Brain microvascular endothelial cell (primary cell): ENCODE measurements around the gene ZNF407.

Source experiments
- DNase-seq: peaks from one replicate; pipeline ENCODE4 v3.0.0-alpha.2; 2020
- H3K27ac ChIP-seq: fragments of 250-450 bp; sonication (Bioruptor Pico); 2 replicates; pipeline ENCODE4 v1.5.1; 2020; ENCODE audit warnings: mild to moderate bottlenecking, moderate library complexity
- H3K27me3 ChIP-seq: fragments of 250-450 bp; sonication (Bioruptor Pico); replicated peaks from 2 replicates; pipeline ENCODE4 v1.5.1; 2020; ENCODE audit warnings: mild to moderate bottlenecking
- H3K36me3 ChIP-seq: fragments of 250-450 bp; sonication (Bioruptor Pico); replicated peaks from 2 replicates; pipeline ENCODE4 v1.5.1; 2020; ENCODE audit warnings: mild to moderate bottlenecking
- H3K4me3 ChIP-seq: 2 replicates; pipeline ENCODE4 v1.5.1; 2011; ENCODE audit warnings: low read depth, mild to moderate bottlenecking, control low read depth, low read length, moderate library complexity
- CTCF ChIP-seq: IDR thresholded peaks from 2 replicates; pipeline ENCODE4 v1.5.1; 2011; ENCODE audit warnings: low read depth, mild to moderate bottlenecking, moderate library complexity, low read length, control low read depth, inconsistent platforms; ENCODE audit errors: missing control alignments
- in situ Hi-C: cut with HindIII; loops from 2 replicates; pipeline ENCODE4 v1.10.0; 2017; ENCODE audit warnings: low sequenced_read_pairs, low pct_ligation_motif_present

ZNF407 gene

GRCh38 chr18:74804677-74805076, 207.0 kb downstream of the ZNF407 start:
- no peak for DNase-seq
- H3K36me3 ChIP-seq = no peaks in the 10 kb centered on the region
- no peaks in the 10 kb centered on the region for H3K27me3 ChIP-seq
- H3K27ac ChIP-seq = no peak overlapping the region
- no peak for TF ChIP-seq CTCF
- in situ Hi-C loops = no loop called here
- H3K4me3 ChIP-seq = no peak overlapping the region

- no peak overlapping the region for H3K4me3 ChIP-seq
- H3K27me3 ChIP-seq = no peaks in the 10 kb centered on the region
- in situ Hi-C loops = no loop called here
- peak overlapping the region; percentile 70 for H3K27ac ChIP-seq
- DNase-seq = no peak
- no peak for TF ChIP-seq CTCF
- H3K36me3 ChIP-seq = no peaks in the 10 kb centered on the region
Measured at GRCh38 chr18:74806073-74806472, 208.4 kb downstream of the ZNF407 start.

GRCh38 chr18:74806700-74807416, 209.2 kb downstream of the ZNF407 start:
- TF ChIP-seq CTCF = no peak
- H3K4me3 ChIP-seq = no peak overlapping the region
- peak overlapping the region; percentile 70 for H3K27ac ChIP-seq
- no peaks in the 10 kb centered on the region for H3K27me3 ChIP-seq
- DNase-seq = peak; percentile 72
- in situ Hi-C loops = no loop called here
- no peaks in the 10 kb centered on the region for H3K36me3 ChIP-seq

- no peak overlapping the region for H3K4me3 ChIP-seq
- no peak for DNase-seq
- in situ Hi-C loops = no loop called here
- H3K27ac ChIP-seq = no peak overlapping the region
- H3K27me3 ChIP-seq = no peaks in the 10 kb centered on the region
- TF ChIP-seq CTCF = no peak
- no peaks in the 10 kb centered on the region for H3K36me3 ChIP-seq
Measured at GRCh38 chr18:74817576-74817975, 219.9 kb downstream of the ZNF407 start.

GRCh38 chr18:74818516-74819175, 221.0 kb downstream of the ZNF407 start:
- TF ChIP-seq CTCF = no peak
- in situ Hi-C loops = no loop called here
- no peak for DNase-seq
- Histone ChIP-seq H3K36me3 (no peaks in the 10 kb centered on the region), H3K27ac (peak overlapping the region; percentile 75), H3K4me3 (no peak overlapping the region), H3K27me3 (no peaks in the 10 kb centered on the region)
